CD4-positive, alpha-beta T cell treated with Interleukin-4 for 1 hour (primary cell): Measurements from ENCODE around the gene TGM2.

Experiments used
- DNase-seq, 2 donors: peaks; one replicate each; pipeline ENCODE4 v3.0.0-alpha.2; 2020 to 2022

Gene TGM2

GRCh38 chr20:38084425-38084951 lies 80.6 kb downstream of the TGM2 start:
- DNase-seq: no peak

GRCh38 chr20:38083338-38084048 lies 81.6 kb downstream of the TGM2 start:
- no peak for DNase-seq

- no peak for DNase-seq
Measured at GRCh38 chr20:38082894-38083293, 82.2 kb downstream of the TGM2 start.

- DNase-seq: no peak
Measured at GRCh38 chr20:38081575-38081974, 83.5 kb downstream of the TGM2 start.

GRCh38 chr20:38079353-38079752 lies 85.7 kb downstream of the TGM2 start:
- no peak for DNase-seq

GRCh38 chr20:38078084-38078483 lies 87.0 kb downstream of the TGM2 start:
- no peak for DNase-seq
